ENCODE measurements around the gene PKN1.

The PKN1 gene

GRCh38 chr19:14479975-14480699 is 47.0 kb downstream of the PKN1 start (continued):
- TF ChIP-seq ZC3H10 (CRISPR knock-in tag; IDR thresholded peaks at IDR 0.05) = no peak

- TF ChIP-seq CREB5 (CRISPR knock-in tag; IDR thresholded peaks at IDR 0.05; ENCODE audit: low read depth) (no peak), ARNTL (CRISPR knock-in tag; IDR thresholded peaks at IDR 0.05; ENCODE audit: borderline replicate concordance, low read depth) (no peak), TOX (CRISPR knock-in tag; IDR thresholded peaks at IDR 0.05; ENCODE audit: borderline replicate concordance) (no peak)
- ATAC-seq = no peak
Measured at GRCh38 chr19:14480700-14481079, 47.6 kb downstream of the PKN1 start.

- no peak for TF ChIP-seq TCF4 (CRISPR knock-in tag; IDR thresholded peaks at IDR 0.05; ENCODE audit: borderline replicate concordance)
- no peak for TF ChIP-seq ZFP3 (CRISPR knock-in tag; IDR thresholded peaks at IDR 0.05)
- no peak for TF ChIP-seq PPARA (CRISPR knock-in tag; IDR thresholded peaks at IDR 0.05; ENCODE audit: borderline replicate concordance)
- no peak for TF ChIP-seq ZC3H10 (CRISPR knock-in tag; IDR thresholded peaks at IDR 0.05)
- TF ChIP-seq CREB5 (CRISPR knock-in tag; IDR thresholded peaks at IDR 0.05; ENCODE audit: low read depth) = no peak
- no peak for TF ChIP-seq TSHZ2 (CRISPR knock-in tag; IDR thresholded peaks at IDR 0.05)
- TF ChIP-seq RARB (CRISPR knock-in tag; IDR thresholded peaks at IDR 0.05) = no peak
- no peak for TF ChIP-seq ZNF70 (CRISPR knock-in tag; IDR thresholded peaks at IDR 0.05)
- TF ChIP-seq BACH2 (CRISPR knock-in tag; IDR thresholded peaks at IDR 0.05; ENCODE audit: borderline replicate concordance) = no peak
- no peak for TF ChIP-seq ARNTL (CRISPR knock-in tag; IDR thresholded peaks at IDR 0.05; ENCODE audit: borderline replicate concordance, low read depth)
- TF ChIP-seq SNAI2 (CRISPR knock-in tag; IDR thresholded peaks at IDR 0.05) = no peak
- no peak for ATAC-seq
Measured at GRCh38 chr19:14482172-14482941, 49.3 kb downstream of the PKN1 start.

GRCh38 chr19:14487370-14488125 is 54.4 kb downstream of the PKN1 start:
- ATAC-seq = no peak
- no peak for TF ChIP-seq PPARA (CRISPR knock-in tag; IDR thresholded peaks at IDR 0.05; ENCODE audit: borderline replicate concordance)
- TF ChIP-seq POU6F1 (CRISPR knock-in tag; IDR thresholded peaks at IDR 0.05; ENCODE audit: borderline replicate concordance, low read depth) = no peak
- TF ChIP-seq CSRNP3 (CRISPR knock-in tag; IDR thresholded peaks at IDR 0.05) = no peak
- TF ChIP-seq ZNF8 (CRISPR knock-in tag; IDR thresholded peaks at IDR 0.05) = no peak
- TF ChIP-seq CREB5 (CRISPR knock-in tag; IDR thresholded peaks at IDR 0.05; ENCODE audit: low read depth) = no peak
- TF ChIP-seq ZFP3 (CRISPR knock-in tag; IDR thresholded peaks at IDR 0.05) = no peak
- TF ChIP-seq ESRRG (CRISPR knock-in tag; IDR thresholded peaks at IDR 0.05) = no peak
- no peak for TF ChIP-seq PATZ1 (CRISPR knock-in tag; IDR thresholded peaks at IDR 0.05; ENCODE audit: borderline replicate concordance)
- no peak for TF ChIP-seq TSHZ2 (CRISPR knock-in tag; IDR thresholded peaks at IDR 0.05)
